MCF 10A (cell line): ENCODE results near the gene ARFGAP1. TPM values are rescaled to one million over a fixed set of nuclear protein-coding genes. Genes with fewer than 3 reads are reported as not detected.

Source experiments
- BruUV-seq: library from RNA; stranded (reverse); fragments of 400-500 nt; replicated peaks from 2 replicates; lab custom pipeline; 2021; lab: Mats Ljungman, UMichigan
- CTCF ChIA-PET: fragments of 300-600 bp; sonication (Branson Sonifier 250); formaldehyde crosslinking; extraction: SDS; loops from one replicate; lab custom pipeline; 2021; ENCODE audit warnings: antibody characterized with exemption, inconsistent platforms; lab: Yijun Ruan, JAX
- POLR2A ChIA-PET: fragments of 300-600, 350-650 bp; sonication (Branson Sonifier 250); formaldehyde crosslinking; extraction: SDS; loops from one replicate; lab custom pipeline; 2020; ENCODE audit warnings: antibody characterized with exemption, inconsistent platforms; lab: Yijun Ruan, JAX
- DNase-seq: peaks from one replicate; pipeline ENCODE4 v3.0.0-alpha.2; 2018; ENCODE audit not compliant: unreplicated experiment
- H3K27ac Mint-ChIP-seq: one replicate; pipeline ENCODE4 v1.8.0; 2022; ENCODE audit warnings: mild to moderate bottlenecking, low read depth, mixed read lengths; ENCODE audit not compliant: unreplicated experiment
- H3K27me3 Mint-ChIP-seq: one replicate; pipeline ENCODE4 v1.8.0; 2022; ENCODE audit warnings: mixed read lengths; ENCODE audit not compliant: insufficient read depth, unreplicated experiment
- H3K36me3 Mint-ChIP-seq: one replicate; pipeline ENCODE4 v1.8.0; 2022; ENCODE audit warnings: mild to moderate bottlenecking, moderate library complexity, mixed read lengths; ENCODE audit not compliant: insufficient read depth, unreplicated experiment
- H3K4me1 Mint-ChIP-seq: one replicate; pipeline ENCODE4 v1.8.0; 2022; ENCODE audit warnings: mixed read lengths; ENCODE audit not compliant: insufficient read depth, unreplicated experiment
- H3K4me3 Mint-ChIP-seq: one replicate; pipeline ENCODE4 v1.8.0; 2022; ENCODE audit warnings: mild to moderate bottlenecking, moderate library complexity, mixed read lengths; ENCODE audit not compliant: unreplicated experiment
- H3K9me3 Mint-ChIP-seq: one replicate; pipeline ENCODE4 v1.8.0; 2022; ENCODE audit warnings: mixed read lengths; ENCODE audit not compliant: unreplicated experiment
- intact Hi-C: fragments of 100-400 bp; cut with micrococcal nuclease; formaldehyde crosslinking; loops from 2 replicates; pipeline ENCODE4 v1.14.1; 2022
- total RNA-seq: library from RNA; stranded (reverse); gene quantifications from 2 replicates; pipeline ENCODE4 v1.2.3, GENCODE V29; 2022
- TF ChIP-seq, protein P1 (sequence below): fragments of 200-600 bp; IDR thresholded peaks from one replicate; pipeline ENCODE4 v1.8.0; 2022; ENCODE audit warnings: antibody characterized with exemption, mild to moderate bottlenecking; ENCODE audit not compliant: unreplicated experiment

The ARFGAP1 gene
- total RNA-seq, 1 experiment from 2014 or later: 93.6 TPM

DNA sequence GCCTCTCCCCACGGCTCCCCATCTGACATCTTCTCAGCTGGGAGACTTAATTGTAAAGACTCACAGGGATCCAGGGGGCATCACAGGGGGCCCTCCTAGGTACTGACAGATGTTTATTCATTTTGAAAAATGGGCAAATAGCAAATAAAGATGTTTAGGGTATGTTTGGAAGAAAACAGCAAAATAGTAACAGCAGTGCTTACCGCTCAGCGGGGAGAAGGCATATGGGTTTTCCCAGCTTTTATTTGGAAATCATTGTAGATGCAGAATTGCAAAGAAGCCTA lies 39.6 kb upstream of the ARFGAP1 start:
- CTCF ChIA-PET: interaction anchor here (0.6 to 7.1 kb wide), 9 partner anchors 9 to 177 kb away, joined by 3 to 115 read pairs (median 3); no protein-coding TSS in a partner anchor
- intact Hi-C loops: no loop called here
- POLR2A ChIA-PET: interaction anchor here (0.7 to 1.7 kb wide), 5 partner anchors 9 to 346 kb away, joined by 3 to 7 read pairs (median 3); partner anchors contain the start of genes ARFGAP1 and YTHDF1
- H3K27ac Mint-ChIP-seq: no peak overlapping the region
- peaks cover 44% of the 10 kb centered on the region for H3K27me3 Mint-ChIP-seq
- BruUV-seq: no TSS peak
- H3K9me3 Mint-ChIP-seq: no peaks in the 10 kb centered on the region
- TF ChIP-seq, protein P1, sequence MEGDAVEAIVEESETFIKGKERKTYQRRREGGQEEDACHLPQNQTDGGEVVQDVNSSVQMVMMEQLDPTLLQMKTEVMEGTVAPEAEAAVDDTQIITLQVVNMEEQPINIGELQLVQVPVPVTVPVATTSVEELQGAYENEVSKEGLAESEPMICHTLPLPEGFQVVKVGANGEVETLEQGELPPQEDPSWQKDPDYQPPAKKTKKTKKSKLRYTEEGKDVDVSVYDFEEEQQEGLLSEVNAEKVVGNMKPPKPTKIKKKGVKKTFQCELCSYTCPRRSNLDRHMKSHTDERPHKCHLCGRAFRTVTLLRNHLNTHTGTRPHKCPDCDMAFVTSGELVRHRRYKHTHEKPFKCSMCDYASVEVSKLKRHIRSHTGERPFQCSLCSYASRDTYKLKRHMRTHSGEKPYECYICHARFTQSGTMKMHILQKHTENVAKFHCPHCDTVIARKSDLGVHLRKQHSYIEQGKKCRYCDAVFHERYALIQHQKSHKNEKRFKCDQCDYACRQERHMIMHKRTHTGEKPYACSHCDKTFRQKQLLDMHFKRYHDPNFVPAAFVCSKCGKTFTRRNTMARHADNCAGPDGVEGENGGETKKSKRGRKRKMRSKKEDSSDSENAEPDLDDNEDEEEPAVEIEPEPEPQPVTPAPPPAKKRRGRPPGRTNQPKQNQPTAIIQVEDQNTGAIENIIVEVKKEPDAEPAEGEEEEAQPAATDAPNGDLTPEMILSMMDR: no peak
- H3K36me3 Mint-ChIP-seq: no peaks in the 10 kb centered on the region
- H3K4me1 Mint-ChIP-seq: no peaks in the 10 kb centered on the region
- H3K4me3 Mint-ChIP-seq: no peak overlapping the region
- no peak for DNase-seq

DNA sequence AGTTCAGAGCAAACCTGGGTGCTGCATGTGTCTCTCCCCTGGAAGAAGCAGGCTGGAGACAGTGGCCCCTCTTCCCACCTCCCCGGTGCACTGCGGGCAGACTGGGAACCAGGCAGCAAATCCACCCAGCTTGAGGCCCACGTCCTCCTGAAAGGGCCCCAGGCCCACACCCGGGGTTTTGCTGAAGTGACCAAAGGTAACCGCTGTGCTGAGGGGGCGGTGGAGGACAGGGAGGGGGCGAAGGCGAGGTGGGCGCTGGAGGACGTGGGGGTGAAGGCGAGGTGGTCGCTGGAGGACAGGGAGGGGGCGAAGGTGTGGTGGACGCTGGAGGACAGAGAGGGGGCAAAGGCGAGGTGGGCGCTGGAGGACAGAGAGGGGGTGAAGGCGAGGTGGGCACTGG lies 38.7 kb upstream of the ARFGAP1 start:
- ChIA-PET CTCF (interaction anchor here (0.6 to 7.1 kb wide), 9 partner anchors 10 to 250 kb away, joined by 3 to 115 read pairs (median 6); no protein-coding TSS in a partner anchor), POLR2A (interaction anchor here (1.1 to 1.7 kb wide), 4 partner anchors 10 to 287 kb away, joined by 3 to 7 read pairs (median 4); partner anchors contain the start of genes ARFGAP1 and PPDPF)
- H3K4me1 Mint-ChIP-seq: no peaks in the 10 kb centered on the region
- no TSS peak for BruUV-seq
- DNase-seq: no peak
- H3K9me3 Mint-ChIP-seq: no peaks in the 10 kb centered on the region
- H3K36me3 Mint-ChIP-seq: no peaks in the 10 kb centered on the region
- peaks cover 41% of the 10 kb centered on the region for H3K27me3 Mint-ChIP-seq
- H3K27ac Mint-ChIP-seq: no peak overlapping the region
- intact Hi-C loops: no loop called here
- TF ChIP-seq, protein P1: no peak
- no peak overlapping the region for H3K4me3 Mint-ChIP-seq

DNA sequence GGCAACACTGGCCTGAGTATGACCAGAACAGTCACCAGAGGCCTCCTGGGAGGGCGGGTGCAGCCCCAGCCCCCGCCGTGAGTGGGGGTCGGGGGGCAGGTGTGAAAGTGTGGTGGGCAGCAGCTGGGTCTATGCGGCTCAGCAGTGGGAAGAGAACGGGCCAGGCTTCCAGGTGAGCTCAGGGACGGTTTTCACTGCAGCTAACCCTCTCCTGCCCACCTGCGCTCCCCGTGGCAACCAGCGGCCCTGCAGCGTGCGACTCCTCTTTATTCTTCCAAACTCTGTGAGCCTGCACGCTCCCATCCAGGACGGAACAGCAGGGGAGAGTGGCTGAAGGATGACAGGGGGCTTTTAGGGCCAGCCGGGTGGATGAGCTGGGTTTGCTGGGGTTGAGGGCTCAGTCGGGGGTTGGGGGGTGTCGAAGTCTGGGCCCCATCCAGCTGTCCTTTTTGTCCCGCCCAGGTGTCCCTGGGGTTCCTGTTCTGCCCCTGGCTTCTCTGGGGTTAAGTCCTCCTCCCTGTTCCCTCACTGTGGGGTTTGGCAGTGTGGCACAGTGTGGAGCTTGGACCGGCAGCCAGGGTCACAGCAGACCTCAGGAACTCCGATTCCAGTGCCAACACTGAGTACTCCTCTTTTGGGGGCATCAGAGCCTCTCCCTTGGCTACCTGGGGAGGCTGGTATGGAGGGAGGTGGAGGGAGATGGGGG lies 37.8 kb upstream of the ARFGAP1 start:
- no peaks in the 10 kb centered on the region for H3K9me3 Mint-ChIP-seq
- ChIA-PET POLR2A (interaction anchor here (0.9 to 1.6 kb wide), 3 partner anchors 11 to 286 kb away, joined by 3 to 4 read pairs (median 3); partner anchors contain the start of gene PPDPF), CTCF (interaction anchor here (0.6 to 7.1 kb wide), 15 partner anchors 9 to 1028 kb away, joined by 3 to 115 read pairs (median 4); no protein-coding TSS in a partner anchor)
- TF ChIP-seq, protein P1: peak; percentile 51
- BruUV-seq: no TSS peak
- H3K36me3 Mint-ChIP-seq: no peaks in the 10 kb centered on the region
- no peak overlapping the region for H3K4me3 Mint-ChIP-seq
- no peaks in the 10 kb centered on the region for H3K4me1 Mint-ChIP-seq
- H3K27ac Mint-ChIP-seq: no peak overlapping the region
- intact Hi-C loops: no loop called here
- peak; percentile 59 for DNase-seq
- peaks cover 32% of the 10 kb centered on the region for H3K27me3 Mint-ChIP-seq

DNA sequence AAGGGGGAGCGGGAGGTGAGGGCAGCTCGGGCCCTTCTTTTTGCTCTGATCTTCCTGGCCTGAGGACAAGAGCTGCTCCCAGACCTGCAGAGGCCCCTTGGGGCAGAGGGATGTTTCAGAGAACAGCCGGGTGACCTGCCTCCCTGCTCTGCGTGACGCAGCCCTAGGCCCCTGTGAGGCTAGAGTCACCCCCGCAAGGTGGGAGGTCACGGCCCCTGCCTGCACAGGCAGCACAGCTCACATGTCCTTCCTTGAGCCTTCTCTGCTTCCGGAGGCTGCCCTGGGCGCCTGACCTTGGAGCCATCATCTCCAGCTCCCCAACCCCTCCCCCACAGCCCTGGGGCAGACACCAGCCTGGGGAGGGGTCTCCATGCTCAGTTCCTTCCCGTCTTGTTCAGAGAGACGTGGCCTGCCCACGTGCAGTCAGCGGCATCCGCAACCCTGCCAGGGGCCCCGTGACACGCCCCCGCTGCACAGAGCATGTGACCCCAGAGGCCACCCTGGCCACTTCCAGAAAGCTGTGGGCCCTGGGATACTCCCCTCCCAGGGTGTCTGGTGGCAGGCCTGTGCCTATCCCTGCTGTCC lies 37.1 kb upstream of the ARFGAP1 start, which contains the start of gene BIRC7:
BIRC7 (plus strand) TSS at position 507 of the 585 bp plus-strand sequence. CDS start 192 bp downstream, outside the sequence.
- Mint-ChIP-seq H3K9me3 (no peaks in the 10 kb centered on the region), H3K4me1 (no peaks in the 10 kb centered on the region), H3K36me3 (no peaks in the 10 kb centered on the region), H3K27ac (no peak within 1 kb of the TSS), H3K4me3 (no peak within 1 kb of the TSS), H3K27me3 (peaks cover 25% of the 10 kb centered on the region)
- intact Hi-C loops: no loop called here
- no TSS peak for BruUV-seq
- POLR2A ChIA-PET: interaction anchor here (0.9 to 1.6 kb wide), 2 partner anchors 40 to 285 kb away, joined by 3 to 4 read pairs; partner anchors contain the start of gene PPDPF
- DNase-seq: no peak
- TF ChIP-seq, protein P1: no peak
- CTCF ChIA-PET: interaction anchor here (0.6 to 7.1 kb wide), 13 partner anchors 10 to 753 kb away, joined by 3 to 115 read pairs (median 4); no protein-coding TSS in a partner anchor
